Measurements from ENCODE around the gene GET4.

The GET4 gene

DNA sequence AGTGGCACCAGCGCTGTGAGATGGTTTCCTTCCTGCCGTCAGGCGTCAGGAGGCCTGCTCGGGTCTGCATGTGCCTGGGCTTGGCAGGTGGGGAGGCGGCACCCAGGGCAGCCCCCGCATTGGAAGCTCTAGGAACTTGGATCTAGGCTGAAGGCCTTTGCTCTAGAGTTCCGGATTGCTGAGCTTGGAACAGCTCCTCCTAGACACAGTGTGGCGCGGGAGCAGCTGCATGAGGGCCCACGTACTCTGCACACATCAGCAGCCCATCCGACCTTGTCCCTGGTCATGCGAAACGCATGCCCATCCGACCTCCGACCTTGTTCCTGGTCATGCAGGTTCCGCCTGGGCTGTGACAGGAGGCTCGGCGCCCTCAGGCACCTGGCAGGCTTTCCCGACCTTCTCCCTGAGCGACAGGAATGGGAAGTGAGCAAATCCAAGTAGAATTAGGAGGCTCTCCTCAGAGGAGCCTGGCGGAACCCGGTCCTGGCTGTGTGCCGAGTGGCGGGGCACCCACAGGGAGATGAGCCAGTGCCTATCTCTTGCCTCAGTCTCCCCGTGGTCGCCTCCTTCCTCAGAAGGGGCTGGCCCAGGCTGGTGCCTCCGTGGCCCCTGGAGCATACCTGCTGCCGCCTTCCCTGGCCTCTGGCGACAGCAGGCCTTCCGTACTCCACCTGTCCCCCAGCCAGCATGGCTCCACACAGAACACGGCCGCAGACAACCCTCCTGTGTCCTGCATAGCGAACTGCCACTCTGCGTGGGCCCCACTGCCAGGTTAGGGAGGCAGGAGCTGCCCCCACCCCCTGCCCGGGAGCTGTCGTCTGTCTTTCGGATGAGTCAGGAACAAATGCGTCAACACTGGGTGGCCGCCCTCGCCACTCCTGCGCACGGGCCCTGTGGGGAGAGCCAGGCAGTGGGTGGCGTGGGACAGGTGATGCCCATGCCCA, 12.0 kb downstream of the GET4 start:
- no peak for DNase-seq

DNA sequence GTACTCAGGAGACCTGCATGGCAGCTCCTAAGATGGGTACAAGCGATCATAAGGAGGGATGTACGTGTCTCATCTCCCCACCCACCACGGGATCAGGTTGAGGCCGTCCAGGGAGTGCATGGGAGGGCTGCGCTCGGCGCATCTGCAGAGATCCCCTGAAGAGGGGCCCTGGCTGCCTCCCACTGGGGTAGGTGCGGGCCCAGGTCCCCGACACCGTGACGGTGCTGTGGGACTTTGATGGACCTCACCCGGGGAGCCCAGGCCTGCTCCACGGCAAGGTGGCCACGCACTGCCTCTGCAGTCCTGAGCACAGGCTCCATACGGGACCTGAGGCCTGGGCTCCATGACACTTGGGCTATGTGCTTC, 12.7 kb downstream of the GET4 start:
- no peak for DNase-seq

DNA sequence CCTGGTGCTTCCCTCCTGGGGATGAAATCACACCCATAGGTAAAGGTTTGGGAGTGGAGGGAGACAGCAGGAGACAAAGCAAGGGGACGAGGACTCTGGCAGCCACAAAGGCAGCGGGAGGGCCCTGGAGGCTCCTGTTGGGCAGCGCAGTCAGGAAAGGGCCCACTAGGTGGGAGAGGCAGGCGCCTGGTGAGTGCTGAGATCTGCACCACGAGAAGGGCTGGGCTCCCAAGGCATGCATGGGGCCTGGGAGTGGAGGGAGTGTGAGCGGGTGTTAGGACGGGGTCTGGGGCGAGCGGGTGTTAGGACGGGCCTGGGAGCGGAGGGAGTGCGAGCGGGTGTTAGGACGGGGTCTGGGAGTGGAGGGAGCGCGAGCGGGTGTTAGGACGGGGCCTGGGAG, 13.0 kb downstream of the GET4 start:
- no peak for DNase-seq

DNA sequence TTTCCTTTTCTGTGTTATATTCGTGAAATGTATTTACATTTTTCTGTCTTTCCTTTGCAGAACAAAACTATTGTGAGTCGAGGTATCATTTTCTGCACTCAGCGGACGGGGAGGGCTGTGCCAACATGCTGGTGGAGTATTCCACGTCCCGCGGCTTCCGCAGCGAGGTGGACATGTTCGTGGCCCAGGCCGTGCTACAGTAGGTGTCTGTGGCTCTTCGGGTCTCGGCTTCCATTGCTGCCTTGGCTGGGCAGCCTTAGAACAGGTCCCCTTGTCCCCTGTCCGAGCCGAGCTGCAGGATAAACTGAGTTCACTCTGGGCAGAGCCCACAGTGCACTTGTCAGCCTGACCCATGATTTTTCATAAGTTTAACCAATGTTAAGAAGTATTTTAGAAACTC, 14.5 kb downstream of the GET4 start:
- no peak for DNase-seq

DNA sequence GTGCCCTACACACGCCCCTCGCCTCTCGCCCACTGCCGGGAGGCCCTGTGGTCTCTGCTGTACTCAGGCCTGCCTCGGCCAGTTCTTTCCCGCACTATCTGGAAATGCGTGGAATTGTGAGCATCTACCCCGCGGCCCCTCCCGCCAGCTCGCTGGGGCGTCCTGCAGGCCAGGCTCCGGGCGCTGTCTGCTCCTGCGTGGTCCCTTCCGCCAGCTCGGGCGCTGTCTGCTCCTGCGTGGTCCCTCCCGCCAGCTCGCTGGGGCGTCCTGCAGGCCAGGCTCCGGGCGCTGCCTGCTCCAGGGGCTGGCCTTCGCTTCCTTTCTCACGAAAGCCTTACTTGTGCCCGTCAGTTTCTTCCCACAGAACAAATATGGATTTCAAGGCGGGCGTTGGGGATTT, 14.9 kb downstream of the GET4 start:
- DNase-seq = no peak

DNA sequence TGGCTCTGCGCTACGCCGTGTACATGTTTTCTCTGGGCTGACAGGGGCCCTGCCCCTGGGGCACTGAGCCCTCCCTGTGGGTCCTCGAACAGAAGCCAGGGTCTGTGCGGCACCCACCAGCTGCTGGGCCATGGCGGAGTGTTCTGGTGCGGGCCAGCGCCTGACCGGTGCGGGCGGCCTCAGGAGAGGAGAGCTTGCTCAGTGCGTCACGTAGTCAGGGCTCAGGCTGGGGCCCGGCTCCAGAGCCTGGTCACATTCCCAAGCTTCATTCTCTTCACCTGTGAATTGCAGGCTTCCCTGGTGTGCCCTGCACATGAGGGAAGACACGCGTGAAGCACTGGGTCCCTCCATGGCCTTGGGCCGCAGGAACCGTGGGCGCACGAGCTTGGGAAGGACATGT, 15.5 kb downstream of the GET4 start:
- DNase-seq = no peak

DNA sequence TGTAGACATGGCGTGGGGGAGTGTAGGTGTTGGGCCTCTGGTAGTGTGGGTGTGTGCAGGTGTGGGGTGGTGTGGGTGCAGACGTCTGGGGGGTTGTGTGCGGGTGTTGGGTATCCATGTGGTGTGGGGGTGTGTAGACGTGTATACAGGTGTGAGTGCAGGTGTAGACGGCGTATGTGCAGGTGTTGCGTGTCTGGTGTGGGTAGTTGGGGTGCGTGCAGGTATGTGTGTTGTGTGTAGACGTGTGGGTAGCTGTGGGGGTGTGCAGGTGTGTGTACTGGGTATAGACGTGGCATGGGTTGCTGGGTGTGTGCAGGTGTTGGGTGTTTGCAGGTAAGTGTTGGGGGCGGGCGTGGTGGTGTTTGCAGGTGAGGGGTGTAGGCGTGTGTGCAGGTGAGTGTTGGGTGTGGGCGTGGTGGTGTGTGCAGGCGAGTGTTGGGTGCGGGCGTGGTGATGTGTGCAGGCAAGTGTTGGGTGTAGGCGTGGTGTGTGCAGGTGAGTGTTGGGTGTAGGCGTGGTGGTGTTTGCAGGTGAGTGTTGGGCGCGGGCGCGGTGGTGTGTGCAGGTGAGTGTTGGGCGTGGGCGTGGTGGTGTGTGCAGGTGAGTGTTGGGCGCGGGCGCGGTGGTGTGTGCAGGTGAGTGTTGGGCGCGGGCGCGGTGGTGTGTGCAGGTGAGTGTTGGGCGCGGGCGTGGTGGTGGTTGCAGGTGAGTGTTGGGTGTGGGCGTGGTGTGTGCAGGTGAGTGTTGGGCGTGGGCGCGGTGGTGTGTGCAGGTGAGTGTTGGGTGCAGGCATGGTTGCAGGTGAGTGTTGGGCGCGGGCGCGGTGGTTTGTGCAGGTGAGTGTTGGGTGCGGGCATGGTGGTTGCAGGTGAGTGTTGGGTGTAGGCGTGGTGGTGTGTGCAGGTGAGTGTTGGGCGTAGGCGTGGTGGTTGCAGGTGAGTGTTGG, 16.6 kb downstream of the GET4 start:
- no peak for DNase-seq

DNA sequence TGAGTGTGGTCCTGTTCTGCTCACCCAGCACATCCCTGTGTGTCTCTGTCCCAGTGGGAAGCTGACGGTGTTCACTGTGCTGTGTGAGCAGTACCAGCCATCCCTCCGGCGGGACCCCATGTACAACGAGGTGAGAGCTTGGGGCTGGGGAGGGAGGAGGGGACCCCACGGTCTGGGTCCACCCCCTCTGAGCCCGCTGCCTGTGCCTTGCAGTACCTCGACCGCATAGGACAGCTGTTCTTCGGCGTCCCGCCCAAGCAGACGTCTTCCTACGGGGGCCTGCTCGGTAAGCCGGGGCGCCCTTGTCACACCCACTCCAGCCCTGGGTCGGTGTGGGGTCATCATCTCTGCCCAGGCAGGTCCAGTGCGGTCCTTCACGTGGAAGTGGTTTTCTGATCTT, 17.3 kb downstream of the GET4 start:
- DNase-seq = no peak

DNA sequence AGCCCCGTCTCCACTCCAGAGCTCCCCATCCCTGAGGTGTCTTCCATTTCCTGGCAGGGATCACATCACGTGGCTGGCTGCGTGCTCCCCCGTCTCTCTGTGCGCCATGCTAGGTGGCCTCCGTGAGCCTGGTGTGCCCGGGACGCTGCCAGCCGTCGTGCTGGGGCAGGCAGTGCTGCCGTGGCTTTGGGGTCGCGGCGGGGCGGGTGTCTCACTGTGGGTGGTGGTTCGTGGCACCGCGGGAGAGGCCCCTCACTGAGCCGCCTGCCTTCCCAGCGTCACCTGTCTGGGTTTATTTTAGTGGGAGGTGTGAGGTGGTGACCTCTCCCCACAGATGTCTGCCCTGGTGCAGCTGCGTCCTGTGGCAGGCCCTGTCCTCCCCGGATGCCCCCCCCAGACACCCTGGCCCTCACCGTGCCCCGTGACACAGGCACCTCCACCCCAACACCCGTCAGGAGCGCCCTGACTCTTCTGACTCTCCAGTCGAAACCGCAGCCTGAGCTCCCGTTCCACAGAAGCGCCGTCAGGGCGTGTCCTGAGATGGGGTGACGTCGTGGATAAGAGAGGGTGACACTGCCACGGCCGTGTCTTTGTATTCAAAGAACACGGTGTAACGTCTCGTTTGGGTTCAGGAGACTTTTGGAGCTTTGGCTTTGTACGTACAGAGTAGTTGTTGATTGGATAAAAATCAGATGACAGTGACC, 18.0 kb downstream of the GET4 start:
- DNase-seq = no peak

DNA sequence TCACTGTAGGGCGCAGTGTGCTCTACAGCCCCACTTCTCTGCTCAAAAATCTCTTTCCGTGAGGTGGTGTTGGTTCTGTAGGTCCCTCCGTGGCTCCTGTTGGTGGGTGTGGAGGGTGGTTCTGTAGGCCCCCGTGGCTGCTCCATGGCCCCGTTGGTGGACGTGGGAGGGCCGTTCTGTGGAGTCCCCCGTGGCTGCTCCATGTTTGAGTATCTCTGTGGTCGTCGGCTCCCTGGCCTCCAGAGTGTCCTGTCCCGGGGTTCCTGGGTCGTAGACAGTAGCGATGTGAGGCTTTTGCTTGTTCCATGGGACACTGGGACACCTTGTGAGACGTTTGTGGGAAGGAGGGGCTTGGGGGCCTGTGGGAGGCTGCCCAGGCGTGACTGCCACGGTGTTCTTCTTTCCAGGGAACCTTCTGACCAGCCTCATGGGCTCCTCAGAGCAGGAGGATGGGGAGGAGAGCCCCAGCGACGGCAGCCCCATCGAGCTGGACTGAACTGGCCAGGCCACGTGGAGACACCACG, 18.6 kb downstream of the GET4 start:
- no peak for DNase-seq

DNA sequence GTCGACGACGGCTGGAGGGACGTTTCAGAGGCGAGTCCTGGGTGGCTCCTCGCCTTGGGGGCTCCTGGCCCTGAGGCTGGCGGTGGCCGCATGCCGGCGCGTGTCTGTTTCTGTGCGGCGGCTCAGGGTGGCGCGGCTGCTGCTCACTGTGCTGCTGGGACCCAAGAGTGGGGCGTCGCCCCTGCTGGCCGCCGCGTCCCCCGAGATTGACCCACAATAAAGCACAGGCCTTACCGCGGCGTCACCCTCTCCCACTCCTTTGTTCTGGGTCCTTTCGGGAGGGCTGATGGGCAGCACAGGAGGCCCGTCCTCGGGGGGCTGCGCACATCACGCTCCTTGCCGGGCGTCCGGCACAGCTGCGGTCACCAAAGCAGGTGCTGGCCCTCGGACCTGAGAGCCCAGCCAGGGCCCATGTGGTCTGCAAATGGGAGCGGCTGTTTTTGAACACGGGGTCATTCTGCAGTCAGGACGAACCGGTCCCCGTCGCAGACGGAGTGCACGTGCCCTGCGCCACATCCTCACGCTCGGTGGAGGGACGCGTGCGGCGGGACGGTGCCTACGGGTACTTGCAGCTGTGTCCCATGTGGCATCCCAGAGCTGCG, 19.2 kb downstream of the GET4 start:
- no peak for DNase-seq

DNA sequence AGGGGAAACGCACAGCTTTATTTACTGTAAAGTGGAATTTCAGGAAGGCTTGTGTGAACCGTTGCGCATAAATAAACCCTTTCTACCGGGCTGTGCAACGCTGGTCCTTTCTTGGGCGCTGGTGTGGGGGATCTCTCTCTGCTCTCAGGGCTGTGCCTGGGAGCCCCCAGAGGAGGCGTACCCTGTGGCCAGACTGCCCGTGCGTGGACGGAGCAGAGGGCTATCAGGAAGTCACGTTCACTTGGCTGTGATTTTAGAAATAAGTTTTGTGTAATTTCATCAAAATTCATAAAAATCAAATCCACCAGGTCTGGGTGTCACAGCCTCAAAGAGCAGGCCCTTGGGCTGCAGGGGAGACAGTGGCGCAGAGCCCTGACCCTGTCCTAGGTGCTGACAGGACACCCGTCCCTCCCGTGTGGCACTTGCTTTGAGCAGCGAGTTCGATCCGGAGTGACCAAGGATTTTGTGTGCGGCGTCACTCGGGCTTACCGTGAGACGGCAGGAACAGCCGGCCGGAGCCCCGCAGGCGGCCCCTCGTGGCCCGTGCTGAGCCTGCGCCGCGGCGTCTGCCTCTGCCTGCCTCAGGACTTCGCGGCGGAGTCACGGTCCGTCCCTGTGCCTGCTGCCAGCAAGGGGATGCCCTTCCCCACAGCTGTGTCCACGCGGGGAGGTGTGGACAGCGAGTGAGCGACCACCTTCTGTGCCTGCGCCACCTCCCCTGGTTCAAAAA, 20.2 kb downstream of the GET4 start:
- DNase-seq = no peak

DNA sequence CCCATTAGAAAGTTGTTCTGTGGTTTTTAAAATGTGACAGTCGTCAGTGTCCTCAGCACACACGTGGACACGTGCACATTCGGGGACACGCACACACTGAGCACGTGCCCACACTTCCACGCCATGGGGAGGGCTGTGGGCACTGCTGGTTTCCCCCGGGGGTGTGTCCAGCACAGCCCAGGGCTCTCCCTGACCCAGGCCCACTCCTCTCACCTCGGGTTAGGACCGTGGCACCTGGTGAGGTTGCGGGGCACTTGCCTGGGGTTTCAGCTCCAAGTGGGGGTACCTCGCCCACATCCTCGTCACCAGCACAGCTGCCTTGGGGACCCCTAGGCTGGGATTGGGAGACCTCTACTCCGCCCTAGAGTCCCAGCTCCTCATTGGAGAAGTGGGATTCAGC, 20.7 kb downstream of the GET4 start:
- DNase-seq = no peak

DNA sequence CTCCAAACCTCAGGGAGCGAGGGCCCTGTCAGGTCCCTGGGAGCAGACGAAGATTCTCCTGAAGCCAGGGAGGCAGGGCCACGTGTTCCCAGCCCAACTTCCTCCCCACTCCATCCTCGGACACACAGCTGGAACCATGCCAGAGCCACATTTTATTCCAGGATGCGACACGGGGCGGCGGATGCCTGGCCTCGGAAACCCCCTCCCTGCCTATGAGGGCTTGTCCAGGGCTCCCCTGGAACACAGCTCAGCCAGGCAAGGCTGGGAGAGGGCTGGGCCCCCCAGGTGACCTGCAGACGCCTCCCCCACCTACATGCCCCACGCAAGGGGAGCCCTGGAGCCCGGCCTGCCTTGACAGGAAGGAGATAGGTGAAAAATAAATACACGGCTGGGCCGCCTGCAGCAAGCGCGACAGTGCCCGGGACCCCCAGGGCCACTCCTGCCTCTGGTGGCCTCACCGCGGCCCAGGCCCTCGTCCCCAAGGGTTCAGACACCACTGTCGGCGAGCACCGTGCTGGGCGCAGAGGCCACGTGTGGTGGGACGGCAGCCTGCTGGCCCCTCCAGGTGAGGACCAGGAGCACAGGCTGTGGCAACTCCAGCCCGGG, 21.5 kb downstream of the GET4 start:
- DNase-seq = no peak

DNA sequence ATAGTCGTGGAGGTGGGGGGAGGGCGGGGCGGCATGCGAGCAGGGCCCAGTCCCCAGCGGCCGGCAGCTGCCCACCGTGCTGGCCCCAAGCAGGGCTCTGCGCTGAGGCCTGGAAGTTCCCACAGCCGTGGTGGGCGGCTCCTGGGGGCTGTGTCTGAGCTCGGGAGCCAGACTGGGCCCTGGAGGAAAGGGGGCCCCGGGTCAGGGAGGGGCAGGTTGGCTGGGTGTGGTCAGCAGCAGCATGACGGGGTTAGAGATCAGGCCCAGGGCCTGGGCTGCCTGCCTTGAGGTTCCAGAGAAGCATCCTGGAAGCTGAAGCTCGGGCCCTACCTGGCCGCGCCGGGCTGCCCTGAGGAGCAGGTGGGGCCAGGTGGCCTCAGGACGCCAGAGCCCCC, 22.1 kb downstream of the GET4 start:
- no peak for DNase-seq

DNA sequence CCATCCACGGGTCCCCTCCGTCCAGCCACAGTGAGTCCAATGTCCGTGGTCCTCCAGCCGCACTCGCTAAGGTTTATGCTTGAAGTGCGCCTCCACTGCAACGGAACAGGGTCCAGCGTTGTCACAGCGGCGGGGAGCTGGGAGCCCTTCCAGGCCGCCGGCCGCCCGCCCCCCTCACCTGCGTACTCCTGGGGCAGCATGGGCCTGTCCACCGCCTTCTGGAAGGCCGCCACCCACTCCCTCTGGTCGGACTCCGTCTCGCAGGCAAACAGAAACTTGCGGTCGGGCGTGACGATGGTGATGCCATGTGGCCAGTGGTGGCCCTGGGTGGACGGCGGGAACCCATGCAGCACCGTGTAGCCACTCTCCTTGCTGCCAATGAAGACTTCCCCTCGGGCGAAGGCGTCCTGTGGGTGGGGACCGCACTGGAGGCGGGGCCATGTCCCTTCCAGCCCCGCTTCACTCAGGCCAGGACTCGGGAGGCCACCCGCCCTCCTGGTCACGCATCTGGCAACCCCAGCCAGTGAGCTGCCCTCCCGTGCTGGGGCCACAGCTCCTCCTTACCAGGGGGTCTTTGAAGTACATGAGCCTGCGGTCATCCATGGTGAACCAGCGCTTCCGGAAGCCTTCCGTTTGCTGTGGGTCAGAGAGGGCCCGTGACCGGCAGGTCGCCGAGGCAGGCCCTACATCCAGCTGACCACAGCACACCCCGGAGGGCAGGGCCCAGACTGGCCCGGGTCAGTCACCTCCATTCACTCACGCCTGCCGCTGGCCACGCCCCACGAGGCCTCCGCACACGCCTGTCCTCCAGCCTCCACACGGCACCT, 22.7 kb downstream of the GET4 start:
- no peak for DNase-seq

DNA sequence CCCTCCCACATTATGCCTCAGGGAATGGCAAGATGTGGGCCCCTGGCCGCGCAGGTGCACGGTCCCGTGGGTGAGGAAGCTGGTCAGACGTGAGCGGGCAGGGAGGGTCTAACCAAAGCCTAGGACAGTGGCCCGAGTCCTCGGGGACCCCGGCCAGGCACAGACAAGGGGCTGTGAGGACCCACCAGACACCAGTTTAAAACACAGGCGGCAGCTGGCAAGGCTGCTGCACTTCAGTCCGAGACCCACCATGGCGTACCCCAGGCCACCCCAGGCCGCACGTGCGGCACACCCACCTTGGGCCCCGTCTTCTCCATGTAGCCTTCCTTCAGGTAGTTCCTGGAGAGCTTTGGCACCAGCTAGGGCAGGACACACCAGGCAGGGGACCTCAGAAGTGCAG, 23.5 kb downstream of the GET4 start:
- DNase-seq = no peak

DNA sequence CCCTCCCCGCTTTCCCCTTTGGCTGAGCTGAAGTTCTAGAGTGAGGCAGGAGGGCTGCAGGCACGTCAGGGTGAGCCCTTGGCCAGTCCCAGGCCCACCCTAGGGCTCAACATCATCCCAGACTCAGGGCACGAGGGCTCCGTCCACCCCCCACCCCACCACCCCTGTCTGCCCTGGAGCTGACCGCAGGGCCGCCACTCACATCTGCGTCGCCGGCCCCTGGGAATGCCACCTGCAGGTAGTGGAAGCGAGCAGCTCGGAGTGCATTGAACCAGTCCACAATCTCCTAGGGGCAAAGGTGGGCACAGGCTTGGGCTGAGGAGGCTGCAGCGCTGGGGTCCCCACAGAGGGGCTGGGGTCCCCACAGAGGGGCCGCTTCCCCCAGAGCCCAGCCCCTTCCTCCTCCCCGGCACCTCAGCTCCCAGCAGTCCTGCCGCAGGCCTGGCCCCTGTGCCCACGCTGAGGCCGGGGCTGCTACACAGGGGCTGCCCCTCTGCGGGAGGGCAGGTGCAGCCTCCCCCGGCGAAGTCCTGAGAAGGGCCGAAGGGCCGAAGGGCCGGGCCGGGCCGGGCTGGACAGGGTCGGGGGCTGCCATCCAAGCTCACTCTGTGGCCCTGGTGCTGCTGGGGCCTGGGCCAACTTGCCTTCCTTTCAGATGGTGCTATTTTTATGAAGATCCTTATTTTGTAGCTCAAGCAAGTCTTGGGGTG, 24.1 kb downstream of the GET4 start:
- DNase-seq = no peak

DNA sequence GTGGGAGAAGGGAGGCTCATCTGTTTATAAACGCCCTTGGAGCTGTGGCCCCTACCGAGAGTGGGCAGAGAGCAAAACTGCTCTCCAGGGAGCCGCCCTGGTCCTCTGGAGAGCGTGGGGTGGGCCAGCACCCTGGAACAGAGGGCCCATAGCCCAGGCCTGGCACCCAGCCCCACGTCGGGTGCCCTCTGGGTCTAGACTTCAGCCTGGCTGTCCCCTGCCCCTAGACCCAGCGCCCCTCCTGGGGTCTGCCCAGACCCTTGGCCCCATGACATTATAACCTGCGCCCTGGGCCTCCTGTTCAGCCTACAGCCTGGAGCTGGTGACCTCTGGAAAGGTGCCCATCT, 24.7 kb downstream of the GET4 start:
- DNase-seq = no peak
